RWPE2 (cell line): ENCODE results near the gene VPS35L.
A peak's percentile ranks its signal among the peaks of the same experiment; 100 is the strongest.

Experiments
- ATAC-seq: fragments of 200-7000 bp; cut with Tn5 transposase; 3 replicates; pipeline ENCODE4 v1.9.1; 2021; ENCODE audit warnings: low read depth
- DNase-seq: peaks from one replicate; pipeline ENCODE4 v3.0.0-alpha.2; 2020; ENCODE audit warnings: low spot score
- H3K27ac ChIP-seq: fragments of 450-650 bp; 2 replicates; pipeline ENCODE4 v1.5.1; 2017; ENCODE audit warnings: mild to moderate bottlenecking; ENCODE audit not compliant: poor library complexity, severe bottlenecking
- H3K27me3 ChIP-seq: fragments of 250-450 bp; sonication (Bioruptor Pico); 2 replicates; pipeline ENCODE4 v1.5.1; 2021; ENCODE audit warnings: mild to moderate bottlenecking, moderate library complexity; ENCODE audit not compliant: insufficient read depth, poor library complexity, severe bottlenecking
- H3K36me3 ChIP-seq: fragments of 250-450 bp; sonication (Bioruptor Pico); 2 replicates; pipeline ENCODE4 v1.5.1; 2020; ENCODE audit warnings: low read depth, mild to moderate bottlenecking, moderate library complexity
- H3K4me1 ChIP-seq: fragments of 250-450 bp; sonication (Bioruptor Pico); 2 replicates; pipeline ENCODE4 v1.5.1; 2021; ENCODE audit warnings: mild to moderate bottlenecking, moderate library complexity; ENCODE audit not compliant: insufficient read depth, poor library complexity, severe bottlenecking
- H3K4me3 ChIP-seq: fragments of 250-450 bp; sonication (Bioruptor Pico); 2 replicates; pipeline ENCODE4 v1.5.1; 2021; ENCODE audit warnings: mild to moderate bottlenecking, moderate library complexity; ENCODE audit not compliant: severe bottlenecking
- H3K9me3 ChIP-seq: fragments of 250-450 bp; sonication (Bioruptor Pico); 2 replicates; pipeline ENCODE4 v1.5.1; 2021; ENCODE audit warnings: mild to moderate bottlenecking, moderate library complexity; ENCODE audit not compliant: severe bottlenecking
- CTCF ChIP-seq: fragments of 450-650 bp; IDR thresholded peaks from one replicate; pipeline ENCODE4 v1.5.1; 2017; ENCODE audit warnings: mild to moderate bottlenecking, moderate library complexity; ENCODE audit not compliant: poor library complexity, severe bottlenecking

The VPS35L gene

DNA sequence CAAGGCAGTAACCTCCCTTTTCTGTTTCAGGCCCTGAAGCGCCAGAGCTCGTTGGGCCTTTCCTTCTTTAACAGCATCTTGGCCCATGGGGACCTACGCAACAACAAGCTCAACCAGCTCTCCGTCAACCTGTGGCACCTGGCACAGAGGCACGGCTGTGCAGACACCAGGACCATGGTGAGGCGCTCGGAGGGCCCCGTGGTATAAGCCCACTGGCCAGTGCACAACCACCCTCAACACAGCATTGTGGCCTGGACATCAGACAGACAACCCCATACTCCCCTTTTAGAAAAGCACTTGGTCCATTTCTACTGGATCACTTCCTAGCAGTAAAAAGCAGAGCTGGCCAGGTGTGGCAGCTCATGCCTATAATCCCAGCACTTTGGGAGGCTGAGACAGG is 144.0 kb downstream of the VPS35L start:
- H3K36me3 ChIP-seq = peaks cover 28% of the 10 kb centered on the region
- no peaks in the 10 kb centered on the region for H3K27me3 ChIP-seq
- DNase-seq = no peak
- ATAC-seq = no peak
- no peaks in the 10 kb centered on the region for H3K9me3 ChIP-seq
- H3K27ac ChIP-seq = no peak overlapping the region
- H3K4me3 ChIP-seq = no peak overlapping the region
- no peak for TF ChIP-seq CTCF
- H3K4me1 ChIP-seq = peaks cover 17% of the 10 kb centered on the region

DNA sequence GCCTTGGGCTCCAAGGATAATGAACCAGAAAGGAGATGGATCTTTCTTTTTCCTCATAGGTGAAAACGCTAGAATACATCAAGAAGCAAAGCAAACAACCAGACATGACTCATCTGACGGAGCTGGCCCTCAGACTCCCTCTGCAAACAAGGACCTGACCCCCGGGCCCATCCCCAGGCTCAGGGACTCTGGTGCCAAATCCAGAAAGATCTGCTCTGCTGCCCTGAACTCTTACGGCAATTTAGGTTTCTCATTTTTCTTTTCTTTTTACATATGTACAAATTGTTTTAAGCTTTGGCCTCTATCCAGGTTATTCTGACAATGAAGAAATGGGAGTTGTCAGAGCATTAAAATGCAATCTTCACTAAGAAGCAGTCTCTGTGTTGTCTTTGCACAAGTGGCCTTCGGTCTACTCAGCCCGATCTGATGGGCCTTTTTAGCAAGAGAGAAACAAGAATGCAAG is 144.8 kb downstream of the VPS35L start:
- DNase-seq (no peak), ATAC-seq (peak; percentile 74)
- no peak overlapping the region for H3K4me3 ChIP-seq
- peak overlapping the region; percentile 28 for H3K27ac ChIP-seq
- no peaks in the 10 kb centered on the region for H3K9me3 ChIP-seq
- peaks cover 36% of the 10 kb centered on the region for H3K36me3 ChIP-seq
- no peak for TF ChIP-seq CTCF
- no peaks in the 10 kb centered on the region for H3K27me3 ChIP-seq
- H3K4me1 ChIP-seq = peaks cover 17% of the 10 kb centered on the region

DNA sequence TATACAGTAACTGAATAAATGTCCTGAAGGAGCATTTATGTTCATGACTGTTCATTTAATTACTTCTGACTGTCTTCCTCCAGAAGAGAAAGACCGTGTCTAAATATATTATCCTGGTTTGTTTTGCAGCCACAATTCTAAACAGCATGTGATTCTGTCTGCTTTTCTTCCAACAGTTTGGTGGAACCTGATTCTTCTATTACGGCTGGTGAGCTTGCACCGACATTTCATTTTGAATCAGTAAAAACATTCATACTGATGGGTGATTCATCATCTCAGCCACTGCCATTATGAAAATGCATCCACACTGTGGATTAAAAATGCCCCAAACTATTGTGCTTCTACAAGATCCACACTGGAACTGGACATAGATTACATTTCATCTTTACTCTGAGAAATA is 145.6 kb downstream of the VPS35L start:
- Histone ChIP-seq H3K9me3 (no peaks in the 10 kb centered on the region), H3K4me3 (no peak overlapping the region), H3K27ac (no peak overlapping the region), H3K4me1 (peaks cover 14% of the 10 kb centered on the region), H3K27me3 (no peaks in the 10 kb centered on the region), H3K36me3 (peaks cover 44% of the 10 kb centered on the region)
- DNase-seq (no peak), ATAC-seq (no peak)
- TF ChIP-seq CTCF = no peak

DNA sequence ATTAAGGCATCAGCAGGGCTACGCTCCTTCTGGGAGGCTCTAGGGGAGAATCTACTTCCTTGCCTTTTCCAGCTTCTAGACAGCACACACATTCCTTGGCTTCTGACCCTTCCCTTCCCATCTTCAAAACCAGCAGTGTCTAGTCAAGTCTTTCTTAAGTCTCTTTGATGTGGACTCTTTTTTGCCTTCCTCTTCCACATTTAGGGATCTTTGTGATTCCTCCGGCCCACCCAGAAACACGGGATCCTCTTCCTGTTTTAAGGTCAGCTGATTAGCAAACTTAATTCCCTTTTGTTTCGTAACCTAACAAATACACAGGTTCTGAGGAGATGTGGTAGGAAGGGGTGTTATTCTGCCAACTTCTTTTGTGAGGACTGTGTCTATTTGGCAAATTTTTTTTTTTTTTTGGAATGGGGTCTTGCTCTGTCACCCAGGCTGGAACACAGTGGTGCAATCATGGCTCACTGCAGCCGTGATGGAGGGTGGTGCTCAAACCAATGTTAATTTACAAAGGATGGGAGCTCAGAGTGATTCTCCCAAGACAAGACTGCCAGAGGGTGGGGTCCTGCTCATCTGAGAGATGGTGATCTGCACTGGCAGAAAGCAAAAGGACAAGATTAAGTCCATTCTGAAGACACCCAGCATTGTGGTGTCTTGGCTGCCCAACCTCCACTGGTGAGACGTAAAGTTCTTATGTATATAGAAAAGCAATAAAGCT is 147.8 kb downstream of the VPS35L start:
- Histone ChIP-seq H3K4me1 (peaks cover 6% of the 10 kb centered on the region), H3K27ac (no peak overlapping the region), H3K4me3 (no peak overlapping the region), H3K9me3 (no peaks in the 10 kb centered on the region), H3K27me3 (no peaks in the 10 kb centered on the region), H3K36me3 (peaks cover 51% of the 10 kb centered on the region)
- TF ChIP-seq CTCF = no peak
- DNase-seq = no peak
- ATAC-seq = no peak
